ENCODE results near the gene A1BG. TPM values are rescaled to one million over a fixed set of nuclear protein-coding genes. Genes with fewer than 3 reads are reported as not detected.

Gene A1BG
- total RNA-seq, 2 donors from 2014 or later: 1.9 to 10.0 TPM

DNA sequence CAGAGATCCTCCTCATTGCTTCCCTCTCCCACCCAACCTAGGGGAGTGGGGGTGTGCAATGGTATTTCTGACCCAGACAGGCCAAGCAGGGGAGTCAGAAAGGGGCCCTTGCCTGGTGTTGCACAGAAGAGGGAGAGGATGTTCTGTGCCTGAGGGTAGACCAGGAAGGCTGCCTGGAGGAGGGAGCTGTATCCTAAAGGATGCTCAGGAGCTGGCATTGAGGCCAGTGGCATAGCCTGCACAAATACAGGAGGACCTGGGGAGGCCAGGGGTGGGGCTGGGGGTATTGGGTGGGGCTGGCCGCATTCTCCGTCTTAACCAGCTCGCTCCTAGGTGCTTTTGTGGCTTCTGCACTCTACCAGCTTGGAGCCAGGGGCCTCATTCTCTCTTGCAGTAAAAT lies 46.6 kb upstream of the A1BG start:
- ATAC-seq (ENCODE audit: insufficient number of reproducible peaks, low FRiP score, low read depth) (no peak), DNase-seq (ENCODE audit: low spot score) (no peak)
- Histone ChIP-seq H3K9me3 (no peaks in the 10 kb centered on the region), H3K4me3 (no peak overlapping the region), H3K27me3 (replicated peaks; ENCODE audit: insufficient read depth) (no peaks in the 10 kb centered on the region), H3K4me1 (ENCODE audit: control insufficient read depth in 1 of 2, low read depth in 2 of 2) (peaks cover 7 to 15% of the 10 kb centered on the region in 2 donors), H3K27ac (no peak overlapping the region), H3K36me3 (no peaks in the 10 kb centered on the region)
- TF ChIP-seq, protein P1, sequence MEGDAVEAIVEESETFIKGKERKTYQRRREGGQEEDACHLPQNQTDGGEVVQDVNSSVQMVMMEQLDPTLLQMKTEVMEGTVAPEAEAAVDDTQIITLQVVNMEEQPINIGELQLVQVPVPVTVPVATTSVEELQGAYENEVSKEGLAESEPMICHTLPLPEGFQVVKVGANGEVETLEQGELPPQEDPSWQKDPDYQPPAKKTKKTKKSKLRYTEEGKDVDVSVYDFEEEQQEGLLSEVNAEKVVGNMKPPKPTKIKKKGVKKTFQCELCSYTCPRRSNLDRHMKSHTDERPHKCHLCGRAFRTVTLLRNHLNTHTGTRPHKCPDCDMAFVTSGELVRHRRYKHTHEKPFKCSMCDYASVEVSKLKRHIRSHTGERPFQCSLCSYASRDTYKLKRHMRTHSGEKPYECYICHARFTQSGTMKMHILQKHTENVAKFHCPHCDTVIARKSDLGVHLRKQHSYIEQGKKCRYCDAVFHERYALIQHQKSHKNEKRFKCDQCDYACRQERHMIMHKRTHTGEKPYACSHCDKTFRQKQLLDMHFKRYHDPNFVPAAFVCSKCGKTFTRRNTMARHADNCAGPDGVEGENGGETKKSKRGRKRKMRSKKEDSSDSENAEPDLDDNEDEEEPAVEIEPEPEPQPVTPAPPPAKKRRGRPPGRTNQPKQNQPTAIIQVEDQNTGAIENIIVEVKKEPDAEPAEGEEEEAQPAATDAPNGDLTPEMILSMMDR (IDR thresholded peaks at IDR 0.05): no peak

DNA sequence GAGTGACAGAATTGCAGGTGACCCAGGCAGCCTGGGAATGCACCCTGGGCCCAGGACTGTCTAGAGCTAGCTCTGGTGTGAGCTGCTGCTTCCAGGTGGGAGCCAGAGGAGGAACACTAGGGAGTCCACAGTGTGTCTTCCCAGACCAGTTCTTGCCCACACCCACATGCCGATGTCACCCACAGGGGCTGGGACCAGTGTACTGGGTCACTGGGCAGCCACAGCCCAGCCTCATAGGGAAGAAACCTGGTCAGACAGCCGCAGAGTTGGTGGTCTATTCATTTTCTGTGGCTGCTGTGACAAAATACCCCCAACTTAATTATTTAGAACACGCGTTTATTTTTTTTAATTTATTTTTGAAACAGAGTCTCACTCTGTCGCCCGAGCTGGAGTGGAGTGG lies 45.3 kb upstream of the A1BG start:
- peaks cover 11% of the 10 kb centered on the region for H3K36me3 ChIP-seq
- TF ChIP-seq, protein P1 (IDR thresholded peaks at IDR 0.05): no peak

DNA sequence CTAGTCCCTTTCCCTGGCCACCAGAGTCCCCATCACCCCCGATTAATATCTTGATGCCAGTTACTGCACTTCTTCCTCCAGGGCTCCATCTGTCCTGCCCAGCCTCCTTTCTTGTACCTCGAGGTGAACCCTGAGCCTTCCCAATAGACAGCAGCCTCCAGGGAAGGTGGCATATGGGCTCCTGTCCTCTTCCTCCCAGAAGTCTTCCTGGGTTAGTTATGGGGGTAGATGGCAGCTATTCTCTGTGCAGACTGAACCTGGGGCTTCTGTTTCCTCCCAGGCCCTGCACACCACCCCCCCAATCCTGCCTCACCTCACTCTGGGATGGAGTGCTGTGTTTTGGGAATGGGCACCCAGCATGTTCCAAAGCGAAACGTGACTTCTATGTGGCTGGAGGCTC lies 44.8 kb upstream of the A1BG start:
- Histone ChIP-seq H3K9me3 (no peaks in the 10 kb centered on the region), H3K36me3 (peaks cover 16% of the 10 kb centered on the region), H3K27ac (no peak overlapping the region), H3K27me3 (replicated peaks; ENCODE audit: insufficient read depth) (no peaks in the 10 kb centered on the region), H3K4me1 (ENCODE audit: control insufficient read depth in 1 of 2, low read depth in 2 of 2) (peaks cover 7 to 15% of the 10 kb centered on the region in 2 donors), H3K4me3 (no peak overlapping the region)
- TF ChIP-seq, protein P1 (IDR thresholded peaks at IDR 0.05): no peak
- ATAC-seq (ENCODE audit: insufficient number of reproducible peaks, low FRiP score, low read depth): no peak
- DNase-seq (ENCODE audit: low spot score): no peak

More for the DNA sequence above, 45.3 kb upstream of the A1BG start:
- Histone ChIP-seq H3K27me3 (replicated peaks; ENCODE audit: insufficient read depth) (no peaks in the 10 kb centered on the region), H3K4me1 (ENCODE audit: control insufficient read depth in 1 of 2, low read depth in 2 of 2) (peaks cover 7 to 15% of the 10 kb centered on the region in 2 donors), H3K9me3 (no peaks in the 10 kb centered on the region), H3K27ac (no peak overlapping the region), H3K4me3 (no peak overlapping the region)
- DNase-seq (ENCODE audit: low spot score): no peak
- ATAC-seq (ENCODE audit: insufficient number of reproducible peaks, low FRiP score, low read depth): no peak

DNA sequence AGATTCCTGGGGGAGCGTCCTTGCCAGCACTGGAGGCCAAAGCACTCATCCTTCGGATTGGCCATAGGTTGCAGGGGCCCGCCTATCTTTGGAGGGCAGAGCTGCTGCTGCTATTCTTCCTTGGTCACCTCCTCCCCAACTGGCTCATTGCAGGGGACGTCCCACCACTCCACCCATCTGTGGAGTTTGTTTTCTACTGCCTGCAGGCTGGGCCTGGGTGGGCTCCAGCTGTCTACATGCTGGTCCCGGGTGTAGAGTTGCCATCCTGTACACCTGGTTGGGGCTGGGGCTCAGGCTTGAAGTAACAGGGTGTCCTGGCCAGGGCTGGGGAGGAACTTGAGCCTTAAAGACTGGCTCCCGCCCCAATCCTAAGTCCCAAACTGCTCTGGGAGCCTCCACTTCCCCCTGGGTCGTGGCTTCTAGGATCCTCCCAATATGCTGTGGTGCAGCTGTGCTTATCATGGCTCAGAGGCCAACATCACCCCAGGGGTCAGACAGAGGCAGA lies 44.3 kb upstream of the A1BG start:
- Histone ChIP-seq H3K27ac (no peak overlapping the region), H3K9me3 (no peaks in the 10 kb centered on the region), H3K4me3 (no peak overlapping the region), H3K36me3 (peaks cover 21% of the 10 kb centered on the region), H3K4me1 (ENCODE audit: control insufficient read depth in 1 of 2, low read depth in 2 of 2) (peaks cover 7 to 15% of the 10 kb centered on the region in 2 donors), H3K27me3 (replicated peaks; ENCODE audit: insufficient read depth) (no peaks in the 10 kb centered on the region)
- DNase-seq (ENCODE audit: low spot score) (no peak), ATAC-seq (ENCODE audit: insufficient number of reproducible peaks, low FRiP score, low read depth) (no peak)
- TF ChIP-seq, protein P1 (IDR thresholded peaks at IDR 0.05): no peak

DNA sequence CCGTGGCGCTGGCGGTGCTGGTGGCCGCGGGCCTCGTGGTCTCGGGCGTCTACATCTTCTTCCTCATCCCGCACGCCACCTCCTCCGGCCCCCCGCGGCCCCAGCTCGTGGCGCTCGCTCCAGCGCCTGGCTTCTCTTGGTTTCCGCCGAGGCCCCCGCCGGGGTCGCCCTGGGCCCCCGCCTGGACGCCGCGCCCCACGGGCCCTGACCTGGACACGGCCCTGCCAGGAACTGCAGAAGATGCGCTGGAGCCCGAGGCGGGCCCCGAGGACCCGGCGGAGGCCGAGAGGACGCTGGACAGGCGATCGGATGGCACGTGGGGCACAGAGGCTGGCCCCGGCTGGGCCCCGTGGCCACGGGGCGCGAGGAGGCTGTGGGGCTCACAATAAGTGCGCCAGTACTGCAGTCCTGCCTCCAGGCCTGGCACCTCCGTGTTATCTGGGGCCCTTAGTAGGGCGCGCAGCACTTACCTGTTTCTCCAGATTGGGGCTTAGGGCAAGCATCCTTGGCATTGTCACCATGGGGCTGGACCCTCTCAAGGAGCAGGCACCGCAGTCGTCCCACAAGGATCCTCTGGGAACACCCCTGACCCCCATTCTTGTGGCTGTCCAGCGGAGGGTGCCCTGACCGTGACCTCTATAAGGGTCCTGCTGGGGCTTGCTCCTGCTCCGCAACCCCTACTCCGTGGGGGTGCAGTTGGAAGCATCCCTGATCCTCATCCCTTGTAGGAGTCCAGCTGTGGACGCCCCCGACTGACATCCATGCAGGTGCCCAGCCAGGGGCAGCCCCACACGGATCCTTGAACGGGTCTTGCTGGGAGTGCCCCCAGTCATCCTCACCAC lies 43.6 kb upstream of the A1BG start:
- DNase-seq (ENCODE audit: low spot score): no peak
- H3K4me3 ChIP-seq: no peak overlapping the region
- H3K4me1 ChIP-seq (ENCODE audit: control insufficient read depth in 1 of 2, low read depth in 2 of 2): peaks cover 7 to 13% of the 10 kb centered on the region in 2 donors
- TF ChIP-seq, protein P1 (IDR thresholded peaks at IDR 0.05): no peak
- no peaks in the 10 kb centered on the region for H3K27me3 ChIP-seq (replicated peaks; ENCODE audit: insufficient read depth)
- no peak overlapping the region for H3K27ac ChIP-seq
- no peaks in the 10 kb centered on the region for H3K9me3 ChIP-seq
- peaks cover 27% of the 10 kb centered on the region for H3K36me3 ChIP-seq
- ATAC-seq (ENCODE audit: insufficient number of reproducible peaks, low FRiP score, low read depth): no peak
